Nephron (organoid): ENCODE measurements around the gene MAP3K9.

ENCODE experiments used
- H3K27ac Mint-ChIP-seq, 3 experiments: 2 replicates each; pipeline ENCODE4 v1.8.0; 2020; ENCODE audit warnings: mixed read lengths in 3 of 3, mild to moderate bottlenecking in 2 of 3, moderate library complexity in 1 of 3
- H3K27me3 Mint-ChIP-seq: 2 replicates; pipeline ENCODE4 v1.8.0; 2021; ENCODE audit warnings: low read depth, mild to moderate bottlenecking, moderate library complexity, mixed read lengths
- H3K36me3 Mint-ChIP-seq: 2 replicates; pipeline ENCODE4 v1.8.0; 2020; ENCODE audit warnings: low read depth, mixed read lengths
- H3K4me1 Mint-ChIP-seq: 2 replicates; pipeline ENCODE4 v1.8.0; 2020; ENCODE audit warnings: mixed read lengths
- H3K4me3 Mint-ChIP-seq, 3 experiments: 2 replicates each; pipeline ENCODE4 v1.8.0; 2020; ENCODE audit warnings: mild to moderate bottlenecking in 3 of 3, mixed read lengths in 3 of 3, moderate library complexity in 2 of 3
- H3K9me3 Mint-ChIP-seq: 2 replicates; pipeline ENCODE4 v1.8.0; 2020; ENCODE audit warnings: mixed read lengths
- CTCF ChIP-seq, 3 experiments: fragments of 200-600 bp; sonication (generic); IDR thresholded peaks; one replicate each; pipeline ENCODE4 v1.5.0; 2021; ENCODE audit warnings: antibody characterized with exemption in 3 of 3; ENCODE audit not compliant: unreplicated experiment in 3 of 3

MAP3K9 gene

GRCh38 chr14:70741482-70741881 is 67.8 kb downstream of the MAP3K9 start:
- Mint-ChIP-seq H3K9me3 (no peaks in the 10 kb centered on the region), H3K27me3 (peaks cover 3% of the 10 kb centered on the region), H3K4me3 (no peak overlapping the region), H3K4me1 (peaks cover 5% of the 10 kb centered on the region), H3K27ac (no peak overlapping the region), H3K36me3 (peaks cover 23% of the 10 kb centered on the region)
- TF ChIP-seq CTCF (IDR thresholded peaks at IDR 0.05; ENCODE audit: unreplicated experiment in 3 of 3), result no peak

GRCh38 chr14:70735043-70735442 is 74.3 kb downstream of the MAP3K9 start:
- no peak overlapping the region for H3K4me3 Mint-ChIP-seq
- H3K4me1 Mint-ChIP-seq, result no peaks in the 10 kb centered on the region
- H3K27ac Mint-ChIP-seq, result peak overlapping the region in 1 of 3 experiments; percentile 26
- TF ChIP-seq CTCF (IDR thresholded peaks at IDR 0.05; ENCODE audit: unreplicated experiment in 3 of 3), result no peak
- peaks cover 45% of the 10 kb centered on the region for H3K36me3 Mint-ChIP-seq
- peaks cover 3% of the 10 kb centered on the region for H3K27me3 Mint-ChIP-seq
- no peaks in the 10 kb centered on the region for H3K9me3 Mint-ChIP-seq

- H3K9me3 Mint-ChIP-seq, result no peaks in the 10 kb centered on the region
- H3K27ac Mint-ChIP-seq, result no peak overlapping the region
- TF ChIP-seq CTCF (IDR thresholded peaks at IDR 0.05; ENCODE audit: unreplicated experiment in 3 of 3), result no peak
- no peak overlapping the region for H3K4me3 Mint-ChIP-seq
- peaks cover 7% of the 10 kb centered on the region for H3K4me1 Mint-ChIP-seq
- H3K27me3 Mint-ChIP-seq, result no peaks in the 10 kb centered on the region
- peaks cover 31% of the 10 kb centered on the region for H3K36me3 Mint-ChIP-seq
These were observed 77.7 kb downstream of the MAP3K9 start for GRCh38 chr14:70731447-70732239.

GRCh38 chr14:70730393-70730792 is 78.9 kb downstream of the MAP3K9 start:
- Mint-ChIP-seq H3K4me3 (no peak overlapping the region), H3K36me3 (peaks cover 31% of the 10 kb centered on the region), H3K4me1 (peaks cover 12% of the 10 kb centered on the region), H3K27me3 (no peaks in the 10 kb centered on the region), H3K9me3 (no peaks in the 10 kb centered on the region), H3K27ac (no peak overlapping the region)
- TF ChIP-seq CTCF (IDR thresholded peaks at IDR 0.05; ENCODE audit: unreplicated experiment in 3 of 3), result no peak

GRCh38 chr14:70726651-70727375 is 82.5 kb downstream of the MAP3K9 start:
- Mint-ChIP-seq H3K36me3 (peaks cover 13% of the 10 kb centered on the region), H3K27ac (no peak overlapping the region), H3K4me3 (no peak overlapping the region), H3K27me3 (peaks cover 3% of the 10 kb centered on the region), H3K9me3 (no peaks in the 10 kb centered on the region), H3K4me1 (peaks cover 16% of the 10 kb centered on the region)
- TF ChIP-seq CTCF (IDR thresholded peaks at IDR 0.05; ENCODE audit: unreplicated experiment in 3 of 3), result no peak
